ENCODE results near the gene GTF3C1. TPM values are rescaled to one million over a fixed set of nuclear protein-coding genes. Genes with fewer than 3 reads are reported as not detected.

Gene GTF3C1
- total and polyA plus RNA-seq, 2 of the 8 experiments (the other 6 are each of a cell fraction or from before 2014, with no cell fraction given): 89.3 to 126 TPM

DNA sequence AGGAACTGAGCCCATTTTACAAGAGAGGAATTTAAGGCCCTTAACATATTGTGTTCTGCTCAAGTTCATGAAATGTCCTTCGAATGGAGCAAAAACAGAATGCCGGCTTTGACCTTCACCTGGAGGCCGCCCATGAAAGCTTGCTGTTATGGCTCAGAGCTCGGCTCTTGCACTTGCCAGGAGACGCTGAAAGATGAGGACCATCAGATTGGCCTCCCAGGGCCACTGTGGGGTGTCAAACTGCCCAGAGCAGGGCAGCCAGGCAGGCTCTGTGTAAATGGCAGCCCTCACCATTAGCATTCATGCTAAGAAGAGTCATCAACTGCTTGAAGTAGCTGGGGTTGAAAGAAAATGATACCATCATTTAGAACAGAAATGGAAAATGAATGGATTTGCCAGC, 108.4 kb downstream of the GTF3C1 start:
- no peak overlapping the region for H3K18ac ChIP-seq (ENCODE audit: extremely low read depth, low read length)
- H3K27ac ChIP-seq (ENCODE audit: low read depth, low read length): no peak overlapping the region
- H3K4me1 ChIP-seq (replicated peaks in 1 of 4; ENCODE audit: control insufficient read depth in 3 of 4, insufficient read depth in 4 of 4, low read length in 3 of 4): peaks cover 0 to 4% (median 0%) of the 10 kb centered on the region in 4 experiments; a peak in 2 of 7 replicates
- H3K9ac ChIP-seq (replicated peaks in 1 of 4; ENCODE audit: extremely low read depth in 1 of 4, low read depth in 3 of 4, low read length in 3 of 4): no peak overlapping the region
- no peak overlapping the region for H4K5ac ChIP-seq (ENCODE audit: insufficient read length, low read depth, low read length)
- no peaks in the 10 kb centered on the region for H3K79me2 ChIP-seq (ENCODE audit: control insufficient read depth in 1 of 2, insufficient read depth in 2 of 2, low read length in 2 of 2)
- H2BK20ac ChIP-seq (ENCODE audit: low read length): no peak overlapping the region
- no peak overlapping the region for H3K14ac ChIP-seq (ENCODE audit: insufficient read length)
- no peak overlapping the region for H2BK5ac ChIP-seq (ENCODE audit: low read depth, low read length)
- H3K56ac ChIP-seq (replicated peaks; ENCODE audit: insufficient read length, low read depth, low read length): no peak overlapping the region
- no peak overlapping the region for H3K23ac ChIP-seq (ENCODE audit: insufficient read length)
- POLR2A ChIA-PET (ENCODE audit: partially characterized antibody): no interaction called here
- no peak overlapping the region for H3K4me3 ChIP-seq (ENCODE audit: extremely low read depth in 1 of 4, insufficient read depth in 2 of 4, low read depth in 3 of 4, low read length in 4 of 4)
- H3K4me2 ChIP-seq (ENCODE audit: insufficient read depth in 1 of 2, low read depth in 2 of 2, low read length in 2 of 2): no peak overlapping the region
- H2BK120ac ChIP-seq (replicated peaks; ENCODE audit: low read depth, low read length): no peak overlapping the region
- 0 out of 2 replicates have a peak, but pooled peaks cover 4% of the 10 kb centered on the region for H3K79me1 ChIP-seq (ENCODE audit: low read depth, low read length)
- peaks cover 15 to 18% of the 10 kb centered on the region in 2 experiments for H3K9me3 ChIP-seq (ENCODE audit: insufficient read depth in 2 of 2, low read depth in 1 of 2, low read length in 1 of 2)
- no peak for DNase-seq (ENCODE audit: low read depth in 1 of 2, low spot score in 2 of 2)
- H4K20me1 ChIP-seq (replicated peaks in 1 of 2; ENCODE audit: control insufficient read depth in 1 of 2, insufficient read depth in 2 of 2, low read length in 2 of 2): peaks cover 0 to 5% of the 10 kb centered on the region in 2 experiments
- TF ChIP-seq SAP30 (IDR thresholded peaks at IDR 0.05; ENCODE audit: insufficient read depth, insufficient replicate concordance, low read length) (no peak), CEBPB (IDR thresholded peaks at IDR 0.05; ENCODE audit: low read depth, low read length) (no peak), CHD2 (IDR thresholded peaks at IDR 0.05; ENCODE audit: low read length) (no peak), TCF12 (IDR thresholded peaks at IDR 0.05; ENCODE audit: low read depth, low read length) (no peak), HDAC2 (IDR thresholded peaks at IDR 0.05; ENCODE audit: borderline replicate concordance in 1 of 2, low read depth in 2 of 2, low read length in 2 of 2) (no peak), GTF2F1 (IDR thresholded peaks at IDR 0.05; ENCODE audit: borderline replicate concordance, low read depth, low read length) (no peak)
- CTCF ChIA-PET (ENCODE audit: partially characterized antibody): interaction anchor here (0.6 to 1.4 kb wide), 4 partner anchors 11 to 144 kb away, joined by 3 to 4 read pairs (median 3); no protein-coding TSS in a partner anchor
- H3K23me2 ChIP-seq (ENCODE audit: low read depth, low read length): peaks cover 5% of the 10 kb centered on the region
- FAIRE-seq: no peak
- H2AFZ ChIP-seq (ENCODE audit: low read length): no peak overlapping the region
- H2BK15ac ChIP-seq (ENCODE audit: low read length): no peak overlapping the region
- H2BK12ac ChIP-seq (ENCODE audit: low read depth, low read length): no peak overlapping the region
- no peaks in the 10 kb centered on the region; a peak in 1 of 7 replicates for H3K27me3 ChIP-seq (replicated peaks in 1 of 4; ENCODE audit: control insufficient read depth in 3 of 4, extremely low read depth in 1 of 4, insufficient read depth in 3 of 4, low read length in 3 of 4)
- no peak overlapping the region for H4K91ac ChIP-seq (replicated peaks; ENCODE audit: insufficient read length, low read length)
- H2AK5ac ChIP-seq (ENCODE audit: low read depth, low read length): no peak overlapping the region
- WGBS, 2 experiments (ENCODE audit: extremely low coverage in 1 of 2, insufficient coverage in 1 of 2, insufficient read length in 1 of 2, insufficient replicate concordance in 2 of 2, low coverage in 1 of 2, low lambda C conversion rate in 2 of 2, missing lambda C conversion rate in 1 of 2): 84% methylated on average over 5 of the region's 5 CpGs; no CpG with 5 or more reads in 1 of the 2 experiments
- no peaks in the 10 kb centered on the region for H3K36me3 ChIP-seq (ENCODE audit: control insufficient read depth in 2 of 4, insufficient read depth in 4 of 4, low read length in 3 of 4)
- no peak overlapping the region for H4K8ac ChIP-seq (ENCODE audit: extremely low read depth, insufficient read depth, low read length)
- H3K4ac ChIP-seq (replicated peaks; ENCODE audit: insufficient read length, low read depth, low read length): no peak overlapping the region
